ENCODE measurements around the gene CCND2. TPM values are rescaled to one million over a fixed set of nuclear protein-coding genes. Genes with fewer than 3 reads are reported as not detected.

Gene CCND2
- total RNA-seq, 5 donors from 2014 or later (not counting 1 experiment from before 2014, with no cell fraction given): 148 to 218 (median 172) TPM

- CTCF ChIA-PET: interaction anchor here in 1 of 2 donors (0.6 kb wide), 1 partner anchor 38 kb away, joined by 3 read pairs; no protein-coding TSS in a partner anchor
- POLR2A ChIA-PET: interaction anchor here in 1 of 2 donors (0.7 kb wide), 1 partner anchor 488 kb away, joined by 6 read pairs; no protein-coding TSS in a partner anchor
Observed at GRCh38 chr12:4238577-4238976, 35.0 kb upstream of the CCND2 start.

DNA sequence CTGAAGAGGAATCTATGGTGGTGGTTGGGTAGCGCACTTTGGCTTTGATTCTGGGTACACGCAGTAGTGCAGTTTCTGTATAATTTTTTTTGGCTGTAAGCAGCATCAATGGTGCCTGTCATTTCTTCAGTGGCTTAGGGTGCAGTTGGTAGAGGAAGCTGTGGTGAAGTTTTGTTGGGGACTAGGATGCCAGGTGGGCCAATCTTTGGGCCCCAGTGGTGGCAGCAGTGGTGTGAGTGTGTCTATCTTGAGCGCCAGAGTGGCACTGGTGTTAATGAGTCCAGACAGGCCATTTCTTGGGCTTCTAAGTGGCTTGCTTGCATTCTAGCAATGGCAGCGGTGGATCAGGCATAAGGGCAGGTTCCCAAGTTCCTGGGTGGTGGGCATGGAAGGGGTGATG is 33.8 kb upstream of the CCND2 start:
- Mint-ChIP-seq H3K27ac (no peak overlapping the region), H3K4me3 (no peak overlapping the region)

More at GRCh38 chr12:4238577-4238976, 35.0 kb upstream of the CCND2 start:
- no peaks in the 10 kb centered on the region for H3K36me3 ChIP-seq (ENCODE audit: control insufficient read depth in 2 of 2, extremely low read depth in 1 of 2, insufficient read depth in 1 of 2, low read length in 1 of 2)
- Mint-ChIP-seq H3K9me3 (peaks cover 25 to 40% (median 27%) of the 10 kb centered on the region in 3 donors), H3K4me1 (peaks cover 0 to 7% (median 0%) of the 10 kb centered on the region in 3 donors), H3K4me3 (no peak overlapping the region), H3K36me3 (peaks cover 24% of the 10 kb centered on the region), H3K27ac (no peak overlapping the region), H3K27me3 (peaks cover 5 to 10% of the 10 kb centered on the region in 2 donors)
- H3K27ac ChIP-seq (ENCODE audit: low read length): no peak overlapping the region
- WGBS (ENCODE audit: insufficient coverage): no CpG with 5 or more reads among the region's 2 CpGs
- H3K4me1 ChIP-seq (ENCODE audit: control insufficient read depth in 1 of 2, extremely low read depth in 1 of 2, insufficient read depth in 2 of 2, low read length in 2 of 2): no peaks in the 10 kb centered on the region
- no peaks in the 10 kb centered on the region for H3K9me3 ChIP-seq
- H3K27me3 ChIP-seq (replicated peaks in 1 of 2; ENCODE audit: control insufficient read depth in 2 of 2, extremely low read depth in 1 of 2, insufficient read depth in 2 of 2, low read length in 1 of 2): peaks cover 0 to 26% of the 10 kb centered on the region in 2 experiments
- DNase-seq (no peak), ATAC-seq (replicated peaks in 1 of 4) (no peak)
- no peak overlapping the region for H3K4me3 ChIP-seq (ENCODE audit: control insufficient read depth in 1 of 2, extremely low read depth in 1 of 2, low read length in 1 of 2)

GRCh38 chr12:4240161-4240783 is 33.3 kb upstream of the CCND2 start:
- ChIA-PET CTCF (no interaction called here), POLR2A (interaction anchor here in 1 of 2 donors (0.6 kb wide), 1 partner anchor 48 kb away, joined by 8 read pairs; no protein-coding TSS in a partner anchor)
- Mint-ChIP-seq H3K4me1 (peaks cover 0 to 7% (median 0%) of the 10 kb centered on the region in 3 donors), H3K27me3 (peaks cover 10 to 14% of the 10 kb centered on the region in 2 donors), H3K36me3 (peaks cover 24% of the 10 kb centered on the region), H3K27ac (no peak overlapping the region), H3K9me3 (peaks cover 25 to 36% (median 27%) of the 10 kb centered on the region in 3 donors), H3K4me3 (no peak overlapping the region)
- no peaks in the 10 kb centered on the region for H3K9me3 ChIP-seq
- no peaks in the 10 kb centered on the region for H3K4me1 ChIP-seq (ENCODE audit: control insufficient read depth in 1 of 2, extremely low read depth in 1 of 2, insufficient read depth in 2 of 2, low read length in 2 of 2)
- DNase-seq: no peak
- ATAC-seq (replicated peaks in 1 of 4): no peak
- H3K36me3 ChIP-seq (ENCODE audit: control insufficient read depth in 2 of 2, extremely low read depth in 1 of 2, insufficient read depth in 1 of 2, low read length in 1 of 2): no peaks in the 10 kb centered on the region
- peaks cover 0 to 37% of the 10 kb centered on the region in 2 experiments for H3K27me3 ChIP-seq (replicated peaks in 1 of 2; ENCODE audit: control insufficient read depth in 2 of 2, extremely low read depth in 1 of 2, insufficient read depth in 2 of 2, low read length in 1 of 2)
- no peak overlapping the region for H3K27ac ChIP-seq (ENCODE audit: low read length)
- H3K4me3 ChIP-seq (ENCODE audit: control insufficient read depth in 1 of 2, extremely low read depth in 1 of 2, low read length in 1 of 2): no peak overlapping the region
- WGBS (ENCODE audit: insufficient coverage): 78% methylated on average over 3 of the region's 5 CpGs

More for the DNA sequence above, 33.8 kb upstream of the CCND2 start:
- DNase-seq: no peak
- Mint-ChIP-seq H3K4me1 (peaks cover 0 to 7% (median 0%) of the 10 kb centered on the region in 3 donors), H3K9me3 (peaks cover 25 to 40% (median 27%) of the 10 kb centered on the region in 3 donors), H3K36me3 (peaks cover 24% of the 10 kb centered on the region), H3K27me3 (peaks cover 7 to 14% of the 10 kb centered on the region in 2 donors)
- no peaks in the 10 kb centered on the region for H3K36me3 ChIP-seq (ENCODE audit: control insufficient read depth in 2 of 2, extremely low read depth in 1 of 2, insufficient read depth in 1 of 2, low read length in 1 of 2)
- CTCF ChIA-PET: interaction anchor here in 1 of 2 donors (0.6 kb wide), 1 partner anchor 41 kb away, joined by 4 read pairs; no protein-coding TSS in a partner anchor
- no peak for ATAC-seq (replicated peaks in 1 of 4)
- WGBS (ENCODE audit: insufficient coverage): 73% methylated on average over 4 of the region's 4 CpGs
- no peaks in the 10 kb centered on the region for H3K4me1 ChIP-seq (ENCODE audit: control insufficient read depth in 1 of 2, extremely low read depth in 1 of 2, insufficient read depth in 2 of 2, low read length in 2 of 2)
- POLR2A ChIA-PET: interaction anchor here in 1 of 2 donors (0.6 kb wide), 1 partner anchor 47 kb away, joined by 8 read pairs; no protein-coding TSS in a partner anchor
- no peaks in the 10 kb centered on the region for H3K9me3 ChIP-seq
- no peak overlapping the region for H3K27ac ChIP-seq (ENCODE audit: low read length)
- no peak overlapping the region for H3K4me3 ChIP-seq (ENCODE audit: control insufficient read depth in 1 of 2, extremely low read depth in 1 of 2, low read length in 1 of 2)
- H3K27me3 ChIP-seq (replicated peaks in 1 of 2; ENCODE audit: control insufficient read depth in 2 of 2, extremely low read depth in 1 of 2, insufficient read depth in 2 of 2, low read length in 1 of 2): peaks cover 0 to 32% of the 10 kb centered on the region in 2 experiments

DNA sequence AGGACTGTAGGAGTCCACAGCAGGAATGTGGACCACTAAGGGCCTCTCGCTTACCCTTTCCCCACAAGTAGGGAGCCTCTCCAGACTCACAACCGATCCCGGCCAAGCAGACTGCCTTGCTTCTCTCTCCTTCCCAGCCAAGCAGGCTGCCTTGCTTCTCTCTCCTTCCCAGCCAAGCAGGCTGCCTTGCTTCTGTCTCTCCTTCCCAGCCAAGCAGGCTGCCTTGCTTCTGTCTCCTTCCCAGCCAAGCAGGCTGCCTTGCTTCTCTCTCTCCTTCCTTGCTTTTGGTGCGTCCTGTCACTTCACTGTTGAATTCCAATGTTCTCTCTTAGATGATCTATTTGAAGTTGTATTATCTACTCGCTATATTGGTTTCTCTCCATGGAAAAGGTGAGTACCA is 32.6 kb upstream of the CCND2 start:
- CTCF ChIA-PET: no interaction called here
- no peaks in the 10 kb centered on the region for H3K9me3 ChIP-seq
- H3K4me3 ChIP-seq (ENCODE audit: control insufficient read depth in 1 of 2, extremely low read depth in 1 of 2, low read length in 1 of 2): no peak overlapping the region
- no peak overlapping the region for H3K4me3 Mint-ChIP-seq
- H3K36me3 ChIP-seq (ENCODE audit: control insufficient read depth in 2 of 2, extremely low read depth in 1 of 2, insufficient read depth in 1 of 2, low read length in 1 of 2): no peaks in the 10 kb centered on the region
- peaks cover 0 to 39% of the 10 kb centered on the region in 2 experiments for H3K27me3 ChIP-seq (replicated peaks in 1 of 2; ENCODE audit: control insufficient read depth in 2 of 2, extremely low read depth in 1 of 2, insufficient read depth in 2 of 2, low read length in 1 of 2)
- H3K9me3 Mint-ChIP-seq: peaks cover 23 to 31% (median 27%) of the 10 kb centered on the region in 3 donors
- H3K4me1 Mint-ChIP-seq: peaks cover 0 to 7% (median 0%) of the 10 kb centered on the region in 3 donors
- no peak overlapping the region for H3K27ac Mint-ChIP-seq
- H3K36me3 Mint-ChIP-seq: peaks cover 24% of the 10 kb centered on the region
- peaks cover 10 to 14% of the 10 kb centered on the region in 2 donors for H3K27me3 Mint-ChIP-seq
- no peak for DNase-seq
- POLR2A ChIA-PET: no interaction called here
- ATAC-seq (replicated peaks in 1 of 4): no peak
- 93% methylated on average over 3 of the region's 5 CpGs for WGBS (ENCODE audit: insufficient coverage)
- H3K27ac ChIP-seq (ENCODE audit: low read length): no peak overlapping the region
- H3K4me1 ChIP-seq (ENCODE audit: control insufficient read depth in 1 of 2, extremely low read depth in 1 of 2, insufficient read depth in 2 of 2, low read length in 2 of 2): no peaks in the 10 kb centered on the region

- CTCF ChIA-PET: no interaction called here
- H3K36me3 Mint-ChIP-seq: peaks cover 24% of the 10 kb centered on the region
- ATAC-seq (replicated peaks in 1 of 4): no peak
Observed at GRCh38 chr12:4241592-4241991, 32.0 kb upstream of the CCND2 start.

GRCh38 chr12:4242595-4242994 is 31.0 kb upstream of the CCND2 start:
- no peak overlapping the region for H3K27ac Mint-ChIP-seq

More at GRCh38 chr12:4241592-4241991, 32.0 kb upstream of the CCND2 start:
- Histone ChIP-seq H3K27me3 (replicated peaks in 1 of 2; ENCODE audit: control insufficient read depth in 2 of 2, extremely low read depth in 1 of 2, insufficient read depth in 2 of 2, low read length in 1 of 2) (peaks cover 0 to 39% of the 10 kb centered on the region in 2 experiments), H3K27ac (ENCODE audit: low read length) (no peak overlapping the region), H3K36me3 (ENCODE audit: control insufficient read depth in 2 of 2, extremely low read depth in 1 of 2, insufficient read depth in 1 of 2, low read length in 1 of 2) (no peaks in the 10 kb centered on the region), H3K4me3 (ENCODE audit: control insufficient read depth in 1 of 2, extremely low read depth in 1 of 2, low read length in 1 of 2) (no peak overlapping the region), H3K9me3 (no peaks in the 10 kb centered on the region), H3K4me1 (ENCODE audit: control insufficient read depth in 1 of 2, extremely low read depth in 1 of 2, insufficient read depth in 2 of 2, low read length in 2 of 2) (no peaks in the 10 kb centered on the region)
- Mint-ChIP-seq H3K4me3 (no peak overlapping the region), H3K4me1 (peaks cover 0 to 7% (median 0%) of the 10 kb centered on the region in 3 donors), H3K9me3 (peaks cover 23 to 31% (median 27%) of the 10 kb centered on the region in 3 donors), H3K27ac (no peak overlapping the region), H3K27me3 (peaks cover 10 to 14% of the 10 kb centered on the region in 2 donors)
- DNase-seq: no peak
- 86% methylated on average over 4 of the region's 4 CpGs for WGBS (ENCODE audit: insufficient coverage)
- POLR2A ChIA-PET: no interaction called here

More at GRCh38 chr12:4242595-4242994, 31.0 kb upstream of the CCND2 start:
- peaks cover 10 to 14% of the 10 kb centered on the region in 2 donors for H3K27me3 Mint-ChIP-seq
- ATAC-seq (replicated peaks in 1 of 4): no peak
- peaks cover 15 to 22% (median 17%) of the 10 kb centered on the region in 3 donors for H3K9me3 Mint-ChIP-seq
- no peak overlapping the region for H3K27ac ChIP-seq (ENCODE audit: low read length)
- no peaks in the 10 kb centered on the region for H3K36me3 ChIP-seq (ENCODE audit: control insufficient read depth in 2 of 2, extremely low read depth in 1 of 2, insufficient read depth in 1 of 2, low read length in 1 of 2)
- H3K4me3 ChIP-seq (ENCODE audit: control insufficient read depth in 1 of 2, extremely low read depth in 1 of 2, low read length in 1 of 2): no peak overlapping the region
- H3K4me1 ChIP-seq (ENCODE audit: control insufficient read depth in 1 of 2, extremely low read depth in 1 of 2, insufficient read depth in 2 of 2, low read length in 2 of 2): no peaks in the 10 kb centered on the region
- DNase-seq: no peak
- 77% methylated on average over 9 of the region's 10 CpGs for WGBS (ENCODE audit: insufficient coverage)
- no peaks in the 10 kb centered on the region for H3K9me3 ChIP-seq
- H3K4me1 Mint-ChIP-seq: peaks cover 0 to 7% (median 0%) of the 10 kb centered on the region in 3 donors
- CTCF ChIA-PET: no interaction called here
- no peak overlapping the region for H3K4me3 Mint-ChIP-seq
- peaks cover 0 to 39% of the 10 kb centered on the region in 2 experiments for H3K27me3 ChIP-seq (replicated peaks in 1 of 2; ENCODE audit: control insufficient read depth in 2 of 2, extremely low read depth in 1 of 2, insufficient read depth in 2 of 2, low read length in 1 of 2)
- POLR2A ChIA-PET: no interaction called here
- peaks cover 16% of the 10 kb centered on the region for H3K36me3 Mint-ChIP-seq

Measured in T-cell (primary cell).